HG03460 (cell line): ENCODE measurements around the gene MMRN1.

Source experiments
- ATAC-seq: cut with Tn5 transposase; IDR thresholded peaks from one replicate; pipeline ENCODE4 v1.9.1; 2021; ENCODE audit not compliant: unreplicated experiment

The MMRN1 gene

GRCh38 chr4:89906777-89907521 is 12.3 kb downstream of the MMRN1 start:
- ATAC-seq, result no peak

- ATAC-seq, result no peak
Measured at GRCh38 chr4:89909889-89910288, 15.2 kb downstream of the MMRN1 start.

GRCh38 chr4:89913623-89914022 is 19.0 kb downstream of the MMRN1 start:
- no peak for ATAC-seq

- ATAC-seq, result no peak
Measured at GRCh38 chr4:89914609-89915550, 20.2 kb downstream of the MMRN1 start.

GRCh38 chr4:89915937-89916336 is 21.3 kb downstream of the MMRN1 start:
- ATAC-seq, result no peak

- no peak for ATAC-seq
Measured at GRCh38 chr4:89922848-89923416, 28.3 kb downstream of the MMRN1 start.

GRCh38 chr4:89928838-89929237 is 34.2 kb downstream of the MMRN1 start:
- ATAC-seq, result no peak

- peak; percentile 85 for ATAC-seq
Measured at GRCh38 chr4:89929425-89930159, 34.9 kb downstream of the MMRN1 start.

GRCh38 chr4:89939546-89939945 is 44.9 kb downstream of the MMRN1 start:
- ATAC-seq, result no peak

GRCh38 chr4:89939994-89940393 is 45.3 kb downstream of the MMRN1 start:
- no peak for ATAC-seq

- ATAC-seq, result no peak
Measured at GRCh38 chr4:89942811-89943210, 48.2 kb downstream of the MMRN1 start.

GRCh38 chr4:89949782-89950387 is 55.2 kb downstream of the MMRN1 start:
- no peak for ATAC-seq

GRCh38 chr4:89952458-89952857 is 57.8 kb downstream of the MMRN1 start:
- ATAC-seq, result no peak

- ATAC-seq, result no peak
Measured at GRCh38 chr4:89954906-89955695, 60.4 kb downstream of the MMRN1 start.

- no peak for ATAC-seq
Measured at GRCh38 chr4:89957046-89957926, 62.6 kb downstream of the MMRN1 start.

- no peak for ATAC-seq
Measured at GRCh38 chr4:89981789-89982334, 87.2 kb downstream of the MMRN1 start.

GRCh38 chr4:89988268-89988667 is 93.6 kb downstream of the MMRN1 start:
- no peak for ATAC-seq

- ATAC-seq, result no peak
Measured at GRCh38 chr4:89992744-89993143, 98.1 kb downstream of the MMRN1 start.
